NCI-H1436 treated with DMSO at 0.1 percent for 48 hours (cell line): Measurements from ENCODE around the gene UQCRQ.

Experiments used
- DNase-seq: peaks from one replicate; lab custom pipeline; 2025; lab: John Stamatoyannopoulos, UW

UQCRQ gene

DNA sequence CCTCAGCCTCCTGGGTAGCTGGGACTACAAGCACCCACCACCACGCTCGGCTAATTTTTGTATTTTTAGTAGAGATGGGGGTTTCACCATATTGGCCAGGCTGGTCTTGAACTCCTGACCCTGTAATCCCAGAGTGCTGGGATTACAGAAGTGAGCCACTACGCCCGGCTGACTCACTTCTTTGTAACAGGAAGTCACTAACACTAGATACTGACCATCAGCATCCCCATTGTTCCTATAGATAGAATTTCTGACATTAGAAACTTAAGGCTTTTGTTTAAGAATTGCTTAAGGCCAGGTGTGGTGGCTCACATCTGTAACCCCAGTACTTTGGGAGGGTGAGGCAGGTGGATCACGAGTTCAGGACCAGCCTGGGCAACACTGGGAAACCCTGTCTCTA lies 49.2 kb downstream of the UQCRQ start:
- no peak for DNase-seq

DNA sequence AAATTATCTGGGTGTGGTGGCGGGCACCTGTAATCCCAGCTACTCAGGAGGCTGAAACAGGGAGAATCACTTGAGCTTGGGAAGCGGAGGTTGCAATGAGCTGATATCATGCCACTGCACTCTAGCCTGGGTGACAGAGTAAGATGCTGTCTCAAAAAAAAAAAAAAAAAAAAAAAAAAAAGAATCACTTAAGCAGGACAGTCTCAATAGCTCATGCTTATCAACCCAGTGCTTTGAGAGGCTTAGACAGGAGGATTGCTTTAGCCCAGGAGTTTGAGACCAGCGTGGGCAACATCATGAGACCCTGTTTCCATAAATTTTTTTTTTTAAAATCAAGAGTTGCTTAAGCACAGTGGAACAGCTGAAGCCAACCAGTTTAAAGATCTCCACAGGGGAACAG lies 49.6 kb downstream of the UQCRQ start:
- DNase-seq, result no peak
